Left ventricle myocardium superior (tissue), 1 donor: ENCODE data around the gene AMZ2. TPM values are rescaled to one million over a fixed set of nuclear protein-coding genes. Genes with fewer than 3 reads are reported as not detected.
"Not testable (repeated sequence)": the region's sequence is repeated elsewhere in the genome, so short reads cannot be mapped to it uniquely, and the experiment has no call there.

Source experiments
- ATAC-seq: fragments of 200-7000 bp; cut with Tn5 transposase; one replicate; pipeline ENCODE4 v1.9.1; 2020; ENCODE audit warnings: mild to moderate bottlenecking, moderate library complexity
- DNase-seq: peaks from one replicate; pipeline ENCODE4 v3.0.0-alpha.2; 2020
- intact Hi-C: fragments of 100-400 bp; cut with micrococcal nuclease; formaldehyde crosslinking; loops from one replicate; pipeline ENCODE4 v1.11.0; 2022
- total RNA-seq: library from RNA; stranded (reverse); fragmentation: NEBNext Ultra II Directional; extraction: Animal tissue kit (Norgen Biotek cat#: 25700); gene quantifications from one replicate; pipeline ENCODE4 v1.2.1, GENCODE V29; 2021
- donor health status: DM: no; HTN: yes; CAD: no; lungs with severe emphysema.

AMZ2 gene
- total RNA-seq, 1 donor from 2014 or later: 92.1 TPM

GRCh38 chr17:68213428-68214411 is 34.1 kb upstream of the AMZ2 start:
- intact Hi-C loops, ATAC-seq, DNase-seq: not testable (repeated sequence)

GRCh38 chr17:68215453-68215852 is 32.4 kb upstream of the AMZ2 start:
- DNase-seq, intact Hi-C loops: not testable (repeated sequence)
- ATAC-seq: peak; percentile 84

GRCh38 chr17:68219429-68219828 is 28.4 kb upstream of the AMZ2 start:
- DNase-seq, ATAC-seq, intact Hi-C loops: not testable (repeated sequence)

- intact Hi-C loops, DNase-seq, ATAC-seq: not testable (repeated sequence)
Measured at GRCh38 chr17:68220186-68220585, 27.7 kb upstream of the AMZ2 start.

- intact Hi-C loops, ATAC-seq, DNase-seq: not testable (repeated sequence)
Measured at GRCh38 chr17:68220786-68221185, 27.1 kb upstream of the AMZ2 start.

GRCh38 chr17:68221786-68222185 is 26.1 kb upstream of the AMZ2 start:
- intact Hi-C loops: no loop called here
- no peak for ATAC-seq
- DNase-seq: no peak

- DNase-seq (no peak), ATAC-seq (no peak)
- intact Hi-C loops: no loop called here
Measured at GRCh38 chr17:68222606-68223005, 25.2 kb upstream of the AMZ2 start.

- DNase-seq, intact Hi-C loops, ATAC-seq: not testable (repeated sequence)
Measured at GRCh38 chr17:68225055-68225454, 22.8 kb upstream of the AMZ2 start.

- intact Hi-C loops, DNase-seq, ATAC-seq: not testable (repeated sequence)
Measured at GRCh38 chr17:68228039-68228680, 19.7 kb upstream of the AMZ2 start.

GRCh38 chr17:68228817-68229570 is 18.8 kb upstream of the AMZ2 start:
- peak; percentile 25 for ATAC-seq
- DNase-seq: no peak
- intact Hi-C loops: no loop called here

GRCh38 chr17:68229619-68230018 is 18.2 kb upstream of the AMZ2 start:
- ATAC-seq: no peak
- intact Hi-C loops: no loop called here
- no peak for DNase-seq

GRCh38 chr17:68231131-68231530 is 16.7 kb upstream of the AMZ2 start:
- intact Hi-C loops, ATAC-seq, DNase-seq: not testable (repeated sequence)

GRCh38 chr17:68231541-68231940 is 16.3 kb upstream of the AMZ2 start:
- no peak for DNase-seq
- ATAC-seq: no peak
- intact Hi-C loops: no loop called here

- DNase-seq, ATAC-seq, intact Hi-C loops: not testable (repeated sequence)
Measured at GRCh38 chr17:68232741-68233140, 15.1 kb upstream of the AMZ2 start.

- peak; percentile 66 for ATAC-seq
- not testable (repeated sequence) for DNase-seq
Measured at GRCh38 chr17:68234726-68235335, 13.0 kb upstream of the AMZ2 start.

GRCh38 chr17:68235336-68235791 is 12.5 kb upstream of the AMZ2 start:
- ATAC-seq (peak; percentile 94), DNase-seq (peak; percentile 85)
- intact Hi-C loops: not testable (repeated sequence)

More at GRCh38 chr17:68234726-68235335, 13.0 kb upstream of the AMZ2 start:
- intact Hi-C loops: not testable (repeated sequence)

GRCh38 chr17:68237369-68238163 is 10.3 kb upstream of the AMZ2 start:
- intact Hi-C loops, DNase-seq: not testable (repeated sequence)
- ATAC-seq: peak; percentile 25
